ENCODE data around the gene PTPRN2. TPM values are rescaled to one million over a fixed set of nuclear protein-coding genes. Genes with fewer than 3 reads are reported as not detected.
"Not testable (repeated sequence)": the region's sequence is repeated elsewhere in the genome, so short reads cannot be mapped to it uniquely, and the experiment has no call there.

PTPRN2 gene
- total RNA-seq, 1 donor, result 0.09 TPM

- no peak for DNase-seq (ENCODE audit: low read depth)
- H3K4me3 ChIP-seq (ENCODE audit: low read depth, low read length), result no peak overlapping the region
- TF ChIP-seq, protein P1, sequence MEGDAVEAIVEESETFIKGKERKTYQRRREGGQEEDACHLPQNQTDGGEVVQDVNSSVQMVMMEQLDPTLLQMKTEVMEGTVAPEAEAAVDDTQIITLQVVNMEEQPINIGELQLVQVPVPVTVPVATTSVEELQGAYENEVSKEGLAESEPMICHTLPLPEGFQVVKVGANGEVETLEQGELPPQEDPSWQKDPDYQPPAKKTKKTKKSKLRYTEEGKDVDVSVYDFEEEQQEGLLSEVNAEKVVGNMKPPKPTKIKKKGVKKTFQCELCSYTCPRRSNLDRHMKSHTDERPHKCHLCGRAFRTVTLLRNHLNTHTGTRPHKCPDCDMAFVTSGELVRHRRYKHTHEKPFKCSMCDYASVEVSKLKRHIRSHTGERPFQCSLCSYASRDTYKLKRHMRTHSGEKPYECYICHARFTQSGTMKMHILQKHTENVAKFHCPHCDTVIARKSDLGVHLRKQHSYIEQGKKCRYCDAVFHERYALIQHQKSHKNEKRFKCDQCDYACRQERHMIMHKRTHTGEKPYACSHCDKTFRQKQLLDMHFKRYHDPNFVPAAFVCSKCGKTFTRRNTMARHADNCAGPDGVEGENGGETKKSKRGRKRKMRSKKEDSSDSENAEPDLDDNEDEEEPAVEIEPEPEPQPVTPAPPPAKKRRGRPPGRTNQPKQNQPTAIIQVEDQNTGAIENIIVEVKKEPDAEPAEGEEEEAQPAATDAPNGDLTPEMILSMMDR (IDR thresholded peaks at IDR 0.05; ENCODE audit: insufficient read depth, low read length), result no peak
These were observed 884.0 kb downstream of the PTPRN2 start for GRCh38 chr7:157703534-157704195.

- TF ChIP-seq, protein P1 (IDR thresholded peaks at IDR 0.05; ENCODE audit: insufficient read depth, low read length), result no peak
- no peak overlapping the region for H3K4me3 ChIP-seq (ENCODE audit: low read depth, low read length)
- no peak for DNase-seq (ENCODE audit: low read depth)
These were observed 884.5 kb downstream of the PTPRN2 start for GRCh38 chr7:157703131-157703530.

- TF ChIP-seq, protein P1 (IDR thresholded peaks at IDR 0.05; ENCODE audit: insufficient read depth, low read length), result no peak
- H3K4me3 ChIP-seq (ENCODE audit: low read depth, low read length), result no peak overlapping the region
- no peak for DNase-seq (ENCODE audit: low read depth)
These were observed 885.2 kb downstream of the PTPRN2 start for GRCh38 chr7:157702311-157703023.

- DNase-seq (ENCODE audit: low read depth); H3K4me3 ChIP-seq (ENCODE audit: low read depth, low read length): not testable (repeated sequence)
These were observed 886.0 kb downstream of the PTPRN2 start for GRCh38 chr7:157701395-157702180.

- H3K4me3 ChIP-seq (ENCODE audit: low read depth, low read length), result no peak overlapping the region
- no peak for DNase-seq (ENCODE audit: low read depth)
- TF ChIP-seq, protein P1 (IDR thresholded peaks at IDR 0.05; ENCODE audit: insufficient read depth, low read length), result no peak
These were observed 887.2 kb downstream of the PTPRN2 start for GRCh38 chr7:157700231-157701005.

DNA sequence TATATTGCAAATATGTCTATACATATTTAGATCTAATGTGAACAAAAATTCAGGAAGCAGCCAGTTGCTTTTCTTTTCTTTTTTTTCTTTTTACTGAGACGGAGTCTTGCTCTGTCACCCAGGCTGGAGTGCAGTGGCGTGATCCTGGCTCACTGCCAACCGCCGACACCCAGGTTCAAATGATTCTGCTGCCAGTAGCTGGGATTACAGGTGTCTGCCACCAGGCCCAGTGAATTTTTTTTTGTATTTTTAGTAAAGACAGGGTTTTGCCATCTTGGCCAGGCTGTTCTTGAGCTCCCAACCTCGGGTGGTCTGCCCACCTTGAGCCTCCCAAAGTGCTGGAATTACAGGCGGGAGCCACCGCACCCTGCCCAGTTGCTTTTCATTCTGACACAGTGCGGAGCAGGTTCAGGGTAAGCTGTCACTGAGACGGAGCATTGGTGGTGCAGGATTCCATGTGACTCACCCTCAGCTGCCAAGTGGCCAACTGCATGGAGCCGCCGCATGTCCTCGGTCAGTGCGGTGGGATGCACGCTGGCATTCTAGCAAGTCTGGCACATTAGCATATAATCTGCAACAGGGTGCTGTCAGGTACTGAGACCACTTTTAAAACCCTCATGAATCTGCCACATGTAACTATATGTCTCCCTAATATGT lies 888.1 kb downstream of the PTPRN2 start:
- DNase-seq (ENCODE audit: low read depth), result no peak
- H3K4me3 ChIP-seq (ENCODE audit: low read depth, low read length), result no peak overlapping the region
- TF ChIP-seq, protein P1 (IDR thresholded peaks at IDR 0.05; ENCODE audit: insufficient read depth, low read length), result no peak

DNA sequence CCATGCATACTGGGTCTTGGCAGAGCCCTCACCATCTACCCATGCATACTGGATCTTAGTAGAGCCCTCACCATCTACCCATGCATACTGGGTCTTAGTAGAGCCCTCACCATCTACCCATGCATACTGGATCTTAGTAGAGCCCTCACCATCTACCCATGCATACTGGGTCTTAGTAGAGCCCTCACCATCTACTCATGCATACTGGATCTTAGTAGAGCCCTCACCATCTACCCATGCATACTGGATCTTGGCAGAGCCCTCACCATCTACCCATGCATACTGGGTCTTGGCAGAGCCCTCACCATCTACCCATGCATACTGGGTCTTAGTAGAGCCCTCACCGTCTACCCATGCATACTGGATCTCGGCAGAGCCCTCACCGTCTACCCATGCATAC lies 890.3 kb downstream of the PTPRN2 start:
- DNase-seq (ENCODE audit: low read depth); H3K4me3 ChIP-seq (ENCODE audit: low read depth, low read length): not testable (repeated sequence)

- DNase-seq (ENCODE audit: low read depth); H3K4me3 ChIP-seq (ENCODE audit: low read depth, low read length): not testable (repeated sequence)
These were observed 892.0 kb downstream of the PTPRN2 start for GRCh38 chr7:157695609-157696008.

All from fibroblast of the aortic adventitia (primary cell).